ENCODE measurements around the gene LYRM1. TPM values are rescaled to one million over a fixed set of nuclear protein-coding genes. Genes with fewer than 3 reads are reported as not detected.
"Not testable (repeated sequence)": the region's sequence is repeated elsewhere in the genome, so short reads cannot be mapped to it uniquely, and the experiment has no call there.

Gene LYRM1
- total and polyA plus RNA-seq, 12 donors, result 37.4 to 69.4 (median 53.4) TPM

DNA sequence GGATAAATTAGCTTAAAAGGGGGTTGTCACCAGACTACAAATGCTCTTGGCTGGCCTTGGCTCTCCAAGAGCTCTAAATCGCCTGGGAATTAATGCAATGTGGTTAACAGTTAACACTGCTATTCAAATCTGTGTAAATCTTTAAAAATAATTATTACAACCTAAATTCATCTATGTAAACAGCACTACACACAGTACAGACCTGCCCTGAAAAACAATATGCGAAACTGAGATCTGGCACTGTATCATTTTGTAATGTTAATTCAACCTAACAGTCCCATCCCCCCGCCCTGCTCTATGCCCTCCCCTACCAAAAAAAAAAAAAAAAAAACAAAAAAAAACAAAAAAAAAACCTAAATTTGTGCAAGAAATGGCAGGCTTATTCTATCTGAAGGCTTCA lies 41.3 kb upstream of the LYRM1 start:
- Histone ChIP-seq H3K4me3 (no peak overlapping the region), H3K27me3 (no peaks in the 10 kb centered on the region), H3K9me3 (no peaks in the 10 kb centered on the region), H3K4me1 (peaks cover 6 to 64% (median 48%) of the 10 kb centered on the region in 9 donors), H3K36me3 (peaks cover 0 to 78% (median 0%) of the 10 kb centered on the region in 9 donors), H3K27ac (peak overlapping the region in 3 of 10 donors; percentile 56 to 84 (median 75))
- WGBS, 2 donors, result 81 to 89% methylated on average over 3 of the region's 3 CpGs
- ATAC-seq, result no peak
- TF ChIP-seq, protein P1, sequence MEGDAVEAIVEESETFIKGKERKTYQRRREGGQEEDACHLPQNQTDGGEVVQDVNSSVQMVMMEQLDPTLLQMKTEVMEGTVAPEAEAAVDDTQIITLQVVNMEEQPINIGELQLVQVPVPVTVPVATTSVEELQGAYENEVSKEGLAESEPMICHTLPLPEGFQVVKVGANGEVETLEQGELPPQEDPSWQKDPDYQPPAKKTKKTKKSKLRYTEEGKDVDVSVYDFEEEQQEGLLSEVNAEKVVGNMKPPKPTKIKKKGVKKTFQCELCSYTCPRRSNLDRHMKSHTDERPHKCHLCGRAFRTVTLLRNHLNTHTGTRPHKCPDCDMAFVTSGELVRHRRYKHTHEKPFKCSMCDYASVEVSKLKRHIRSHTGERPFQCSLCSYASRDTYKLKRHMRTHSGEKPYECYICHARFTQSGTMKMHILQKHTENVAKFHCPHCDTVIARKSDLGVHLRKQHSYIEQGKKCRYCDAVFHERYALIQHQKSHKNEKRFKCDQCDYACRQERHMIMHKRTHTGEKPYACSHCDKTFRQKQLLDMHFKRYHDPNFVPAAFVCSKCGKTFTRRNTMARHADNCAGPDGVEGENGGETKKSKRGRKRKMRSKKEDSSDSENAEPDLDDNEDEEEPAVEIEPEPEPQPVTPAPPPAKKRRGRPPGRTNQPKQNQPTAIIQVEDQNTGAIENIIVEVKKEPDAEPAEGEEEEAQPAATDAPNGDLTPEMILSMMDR (IDR thresholded peaks at IDR 0.05), result no peak
- DNase-seq, result no peak
- intact Hi-C loops (cut with DNase I), result loop anchor here in 1 of 10 donors (10.0 kb wide), 2 partner anchors 46 to 146 kb away; partner anchors contain the start of genes DCUN1D3 and LYRM1

DNA sequence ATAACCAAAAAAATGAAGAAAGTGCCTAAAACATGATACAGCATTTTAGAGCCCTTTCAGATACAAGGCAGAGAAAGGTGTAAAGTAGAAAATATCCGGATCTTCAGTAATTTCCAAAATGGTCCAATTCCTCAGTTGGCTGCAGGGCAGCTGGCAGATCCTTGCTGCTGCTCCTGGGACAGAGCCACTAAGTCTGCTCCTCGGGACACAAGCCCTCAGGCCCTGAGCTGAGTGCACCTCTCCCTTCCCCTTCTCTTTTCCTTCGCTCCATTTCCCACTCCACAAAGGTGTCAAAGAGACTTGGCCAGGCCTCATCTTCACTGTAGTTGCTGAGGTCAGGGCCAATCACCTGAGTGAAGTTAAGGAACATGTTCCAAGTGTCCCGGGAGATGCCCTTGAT lies 40.9 kb upstream of the LYRM1 start:
- intact Hi-C loops (cut with DNase I), result loop anchor here in 2 of 10 donors (5.0 to 10.0 kb wide), 3 partner anchors 43 to 145 kb away; partner anchors contain the start of genes DCUN1D3 (in 2 of the 2) and LYRM1 (in 2 of the 2)
- H3K27me3 ChIP-seq, result no peaks in the 10 kb centered on the region
- peak overlapping the region in 9 of 10 donors; percentile 3 to 84 (median 53) for H3K27ac ChIP-seq
- no peaks in the 10 kb centered on the region for H3K9me3 ChIP-seq
- ATAC-seq (peak in 5 of 8 donors; percentile 28 to 36 (median 32)), DNase-seq (no peak)
- WGBS, 2 donors, result 37 to 51% methylated on average over 4 of the region's 4 CpGs
- no peak overlapping the region for H3K4me3 ChIP-seq
- H3K36me3 ChIP-seq, result peaks cover 0 to 73% (median 0%) of the 10 kb centered on the region in 9 donors
- H3K4me1 ChIP-seq, result peaks cover 6 to 60% (median 45%) of the 10 kb centered on the region in 9 donors
- TF ChIP-seq, protein P1 (IDR thresholded peaks at IDR 0.05), result no peak

DNA sequence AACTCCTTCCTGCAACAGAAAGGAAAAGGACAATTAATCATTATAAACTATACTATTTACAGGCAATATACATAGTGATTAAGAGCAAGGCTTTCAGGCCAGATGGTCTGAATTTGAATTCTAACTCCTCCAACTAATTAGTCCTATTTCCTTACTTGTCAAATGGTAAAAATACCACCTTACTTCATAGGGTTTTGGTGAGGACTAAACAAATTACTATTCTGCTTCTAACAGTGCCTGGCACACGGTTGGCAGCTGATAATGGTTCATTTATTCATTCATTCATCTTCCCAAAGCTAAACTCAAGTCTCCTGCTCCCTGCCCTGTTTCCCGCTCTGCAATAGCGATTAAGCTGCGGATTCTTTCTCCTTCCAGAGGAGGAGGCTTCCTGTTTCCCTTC lies 40.2 kb upstream of the LYRM1 start:
- no peaks in the 10 kb centered on the region for H3K9me3 ChIP-seq
- intact Hi-C loops (cut with DNase I), result loop anchor here in 1 of 10 donors (5.0 kb wide), 1 partner anchor 42 kb away; the partner anchor contains the start of genes DCUN1D3 and LYRM1
- H3K27me3 ChIP-seq, result no peaks in the 10 kb centered on the region
- TF ChIP-seq, protein P1 (IDR thresholded peaks at IDR 0.05), result no peak
- no peak overlapping the region for H3K4me3 ChIP-seq
- peaks cover 6 to 64% (median 49%) of the 10 kb centered on the region in 9 donors for H3K4me1 ChIP-seq
- peaks cover 0 to 66% (median 0%) of the 10 kb centered on the region in 9 donors for H3K36me3 ChIP-seq
- H3K27ac ChIP-seq, result peak overlapping the region in 9 of 10 donors; percentile 32 to 84 (median 56)
- 52 to 58% methylated on average over 4 of the region's 4 CpGs for WGBS, 2 donors
- DNase-seq (no peak), ATAC-seq (peak in 4 of 8 donors; percentile 39 to 52 (median 43))

DNA sequence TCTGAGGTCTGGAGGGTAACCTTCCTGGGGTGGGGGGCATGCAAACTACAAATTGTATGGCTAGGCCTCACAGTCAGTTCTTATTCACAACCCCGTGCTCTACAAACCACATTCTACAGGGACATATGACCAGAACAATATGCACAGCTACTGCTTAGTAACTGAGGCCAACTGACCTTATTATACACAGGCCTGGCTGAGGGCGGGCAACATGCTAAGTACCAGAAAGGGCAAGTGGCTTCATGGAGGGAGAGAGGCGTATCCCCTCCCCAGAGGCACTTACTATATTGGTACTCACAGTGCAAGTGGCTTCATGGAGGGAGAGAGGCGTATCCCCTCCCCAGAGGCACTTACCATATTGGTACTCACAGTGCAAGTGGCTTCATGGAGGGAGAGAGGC lies 39.6 kb upstream of the LYRM1 start:
- H3K27me3 ChIP-seq, DNase-seq, H3K9me3 ChIP-seq, ATAC-seq, H3K4me3 ChIP-seq: not testable (repeated sequence)
- 72 to 74% methylated on average over 4 of the region's 4 CpGs for WGBS, 2 donors
- intact Hi-C loops (cut with DNase I), result loop anchor here in 1 of 10 donors (5.0 kb wide), 1 partner anchor 41 kb away; the partner anchor contains the start of genes DCUN1D3 and LYRM1
- H3K36me3 ChIP-seq, result peaks cover 0 to 60% (median 0%) of the 10 kb centered on the region in 9 donors
- H3K4me1 ChIP-seq, result peaks cover 10 to 70% (median 54%) of the 10 kb centered on the region in 9 donors
- peak overlapping the region; percentile 9 to 84 (median 50) for H3K27ac ChIP-seq

Data from heart right ventricle (tissue), 16 donors.